Ovary (tissue), 9 donors: ENCODE data around the gene UNC5A. TPM values are rescaled to one million over a fixed set of nuclear protein-coding genes. Genes with fewer than 3 reads are reported as not detected.

Source experiments
- DNase-seq, 5 donors: peaks; one replicate each; pipeline ENCODE4 v3.0.0-alpha.2; 2019 to 2020
- H3K27ac ChIP-seq, 2 donors: fragments of 200-600 bp; one replicate each; pipeline versions ENCODE4 v1.5.1 to v1.8.0; 2019 to 2022
- H3K27me3 ChIP-seq: fragments of 200-600 bp; one replicate; pipeline ENCODE4 v1.8.0; 2022
- H3K36me3 ChIP-seq: fragments of 200-600 bp; sonication (generic); one replicate; pipeline ENCODE4 v1.5.1; 2019
- H3K4me1 ChIP-seq: one replicate; pipeline ENCODE4 v1.8.1; 2013; ENCODE audit warnings: mild to moderate bottlenecking, moderate library complexity; ENCODE audit not compliant: insufficient read depth
- H3K4me3 ChIP-seq: fragments of 200-600 bp; sonication (generic); one replicate; pipeline ENCODE4 v1.5.1; 2017
- H3K9me3 ChIP-seq, 2 donors: fragments of 200-600 bp in 1 of 2; sonication (generic) in 1 of 2; one replicate each; pipeline versions ENCODE4 v1.5.1 to v1.8.1; 2013 to 2019; ENCODE audit warnings: mild to moderate bottlenecking in 1 of 2, moderate library complexity in 1 of 2
- CTCF ChIP-seq, 3 donors: fragments of 450-650 bp in 2 of 3; fragments of 200-600 bp in 1 of 3; IDR thresholded peaks; one replicate each; pipeline versions ENCODE4 v1.5.1 to v1.8.0; 2016 to 2022; ENCODE audit warnings: antibody characterized with exemption in 3 of 3, mild to moderate bottlenecking in 1 of 3
- EP300 ChIP-seq: sonication (generic); formaldehyde crosslinking; IDR thresholded peaks from one replicate; pipeline ENCODE4 v1.6.1; 2017; ENCODE audit warnings: antibody characterized with exemption
- POLR2A ChIP-seq: fragments of 450-650 bp; IDR thresholded peaks from one replicate; pipeline ENCODE4 v1.6.1; 2017; ENCODE audit warnings: antibody characterized with exemption, mild to moderate bottlenecking, moderate library complexity
- WGBS, 3 donors: extraction: QIAGEN DNeasy Blood & Tissue Kit in 1 of 3; methylation state at CpG; one replicate each; pipeline versions ENCODE4 v1.1.5 to v1.1.7; 2013 to 2017; 5-methylcytosine and 5-hydroxymethylcytosine counted together
- intact Hi-C, 4 donors: fragments of 100-400 bp; cut with DNase I; formaldehyde crosslinking; loops; one replicate each; pipeline versions ENCODE4 v1.11.0 to v1.15.1; 2022 to 2023
- polyA plus RNA-seq, 2 donors: library from polyadenylated mRNA; stranded (reverse); fragments of 200-250 nt in 1 of 2; fragments of 350-450 nt in 1 of 2; fragmentation: Illumina TruSeq in 1 of 2; extraction: RNeasy Lipid Tissue Mini Kit (QIAGEN cat#74804) in 1 of 2; gene quantifications; one replicate each; pipeline ENCODE4 v1.2.3, GENCODE V29; 2013 to 2014
- total RNA-seq, 7 donors: library from RNA; depleted of rRNA in 2 of 7; stranded (reverse); fragments of >200 nt in 2 of 7; fragmentation: NEBNext Ultra II Directional in 3 of 7; extraction: Animal tissue kit (Norgen Biotek cat#: 25700) in 3 of 7; gene quantifications; one replicate each; pipeline versions ENCODE4 v1.1.0 to v1.2.4, GENCODE V29; 2016 to 2023
- donor health status: DM: no; HTN: no; CAD: no; lungs with moderate emphysema.
- donor health status: DM: no; HTN: no; CAD: no.
- donor health status: Bipolar disorder and iron deficiency.
- donor health status: DM: yes; HTN: yes; CAD: no.
- donor health status: DM: no; HTN: no; CAD: no.
- donor health status: DM: yes; HTN: yes; CAD: no.

The UNC5A gene
- total and polyA plus RNA-seq, 9 donors, result 0.08 to 0.82 (median 0.26) TPM; not detected in 1

GRCh38 chr5:176776141-176776865 is 34.1 kb upstream of the UNC5A start:
- H3K27me3 ChIP-seq, result no peaks in the 10 kb centered on the region
- TF ChIP-seq POLR2A (no peak), CTCF (IDR thresholded peaks at IDR 0.05) (no peak), EP300 (no peak)
- H3K9me3 ChIP-seq, result no peaks in the 10 kb centered on the region
- no peaks in the 10 kb centered on the region for H3K4me1 ChIP-seq
- no peaks in the 10 kb centered on the region for H3K36me3 ChIP-seq
- 61 to 63% (median 61%) methylated on average over 21 of the region's 21 CpGs for WGBS, 3 donors
- no peak overlapping the region for H3K4me3 ChIP-seq
- intact Hi-C loops, result no loop called here
- H3K27ac ChIP-seq, result no peak overlapping the region
- DNase-seq, result no peak

GRCh38 chr5:176776916-176777315 is 33.4 kb upstream of the UNC5A start:
- Histone ChIP-seq H3K36me3 (no peaks in the 10 kb centered on the region), H3K4me3 (no peak overlapping the region), H3K27ac (no peak overlapping the region), H3K27me3 (no peaks in the 10 kb centered on the region), H3K9me3 (no peaks in the 10 kb centered on the region), H3K4me1 (no peaks in the 10 kb centered on the region)
- TF ChIP-seq CTCF (IDR thresholded peaks at IDR 0.05) (no peak), EP300 (no peak), POLR2A (no peak)
- intact Hi-C loops, result no loop called here
- no peak for DNase-seq
- 73 to 87% (median 78%) methylated on average over 8 of the region's 8 CpGs for WGBS, 3 donors

GRCh38 chr5:176778921-176779465 is 31.4 kb upstream of the UNC5A start:
- Histone ChIP-seq H3K4me3 (no peak overlapping the region), H3K27ac (no peak overlapping the region), H3K36me3 (no peaks in the 10 kb centered on the region), H3K9me3 (no peaks in the 10 kb centered on the region), H3K4me1 (no peaks in the 10 kb centered on the region), H3K27me3 (no peaks in the 10 kb centered on the region)
- DNase-seq, result no peak
- TF ChIP-seq POLR2A (no peak), CTCF (IDR thresholded peaks at IDR 0.05) (no peak), EP300 (no peak)
- intact Hi-C loops, result no loop called here
- 83 to 88% (median 86%) methylated on average over 8 of the region's 8 CpGs for WGBS, 3 donors

- Histone ChIP-seq H3K27me3 (no peaks in the 10 kb centered on the region), H3K27ac (no peak overlapping the region), H3K36me3 (no peaks in the 10 kb centered on the region), H3K4me3 (no peak overlapping the region), H3K4me1 (no peaks in the 10 kb centered on the region), H3K9me3 (no peaks in the 10 kb centered on the region)
- TF ChIP-seq CTCF (IDR thresholded peaks at IDR 0.05), result no peak
- no peak for TF ChIP-seq POLR2A
- TF ChIP-seq EP300, result no peak
- WGBS, 3 donors, result 90 to 93% (median 93%) methylated on average over 9 of the region's 9 CpGs
- peak in 1 of 5 donors; percentile 2 for DNase-seq
- intact Hi-C loops, result no loop called here
Measured at GRCh38 chr5:176779537-176779936, 30.8 kb upstream of the UNC5A start.
